GM10266 (cell line): ENCODE measurements around the gene CLDN19.

Experiments used
- DNase-seq: peaks from one replicate; pipeline ENCODE4 v3.0.0; 2012; ENCODE audit errors: extremely low spot score
- CTCF ChIP-seq: IDR thresholded peaks from 2 replicates; pipeline ENCODE4 v1.5.1; 2012; ENCODE audit warnings: mild to moderate bottlenecking, low read depth; ENCODE audit not compliant: control insufficient read depth, insufficient read depth; ENCODE audit errors: missing control alignments

CLDN19 gene

GRCh38 chr1:42739753-42740700 is at the start of gene CLDN19:
TSS of gene CLDN19 (minus strand) at chr1:42740236. CDS start at chr1:42740063, 173 bp downstream.
- TF ChIP-seq CTCF, result no peak
- no peak for DNase-seq

GRCh38 chr1:42788021-42788420 is 48.0 kb upstream of the CLDN19 start:
- no peak for DNase-seq
- TF ChIP-seq CTCF, result no peak

GRCh38 chr1:42786097-42786496 is 46.1 kb upstream of the CLDN19 start:
- DNase-seq, result no peak
- no peak for TF ChIP-seq CTCF

GRCh38 chr1:42784946-42785693 is 45.1 kb upstream of the CLDN19 start, which contains the start of gene TMEM269:
TSS of gene TMEM269 (plus strand) at chr1:42784991. CDS start at chr1:42789894, 4,903 bp downstream.
- TF ChIP-seq CTCF, result no peak
- peak; percentile 57 for DNase-seq

GRCh38 chr1:42784547-42784945 is 44.5 kb upstream of the CLDN19 start:
- no peak for DNase-seq
- no peak for TF ChIP-seq CTCF

GRCh38 chr1:42783092-42783491 is 43.1 kb upstream of the CLDN19 start:
- DNase-seq, result no peak
- no peak for TF ChIP-seq CTCF
